Measurements from ENCODE around the gene MYDGF.

MYDGF gene

DNA sequence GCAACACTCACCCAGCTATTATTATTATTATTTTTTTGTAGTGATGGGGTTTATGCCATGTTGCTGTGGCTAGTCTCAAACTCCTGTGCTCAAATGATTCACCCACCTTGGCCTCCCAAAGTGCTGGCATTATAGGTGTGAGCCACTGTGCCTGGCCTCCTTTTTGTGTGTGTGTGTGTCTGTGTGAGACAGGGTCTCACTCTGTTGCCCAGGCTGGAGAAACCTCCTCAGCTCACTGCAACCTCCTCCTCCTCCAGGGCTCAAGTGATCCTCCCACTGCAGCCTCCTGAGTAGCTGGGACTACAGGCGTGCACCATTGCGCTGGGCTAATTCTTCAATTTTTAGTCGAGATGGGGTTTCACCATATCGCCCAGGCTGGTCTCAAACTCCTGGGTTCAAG, 3.6 kb upstream of the MYDGF start:
- DNase-seq: no peak

DNA sequence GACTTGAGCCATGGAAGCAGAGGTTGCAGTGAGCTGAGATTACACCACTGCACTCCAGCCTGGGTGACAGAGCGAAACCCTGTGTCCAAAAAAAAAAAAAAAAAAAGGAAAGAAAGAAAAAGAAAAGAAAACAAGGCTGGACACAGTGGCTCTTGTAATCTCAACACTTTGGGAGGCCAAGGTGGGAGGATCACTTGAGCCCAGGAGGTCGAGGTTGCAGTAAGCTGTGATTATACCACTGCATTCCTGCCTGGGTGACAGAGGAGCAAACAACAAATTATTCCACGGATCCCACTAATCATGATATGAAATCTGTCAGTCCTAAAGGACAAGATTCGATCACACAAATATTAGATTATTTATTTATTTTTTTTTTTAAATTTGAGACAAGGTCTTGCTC, 3.1 kb upstream of the MYDGF start:
- DNase-seq: no peak

- DNase-seq: no peak
Measured at GRCh38 chr19:4671185-4671851, 1.2 kb upstream of the MYDGF start.

GRCh38 chr19:4664642-4665041, 5.5 kb downstream of the MYDGF start:
- DNase-seq: no peak

- DNase-seq: no peak
Measured at GRCh38 chr19:4662812-4663211, 7.3 kb downstream of the MYDGF start.

DNA sequence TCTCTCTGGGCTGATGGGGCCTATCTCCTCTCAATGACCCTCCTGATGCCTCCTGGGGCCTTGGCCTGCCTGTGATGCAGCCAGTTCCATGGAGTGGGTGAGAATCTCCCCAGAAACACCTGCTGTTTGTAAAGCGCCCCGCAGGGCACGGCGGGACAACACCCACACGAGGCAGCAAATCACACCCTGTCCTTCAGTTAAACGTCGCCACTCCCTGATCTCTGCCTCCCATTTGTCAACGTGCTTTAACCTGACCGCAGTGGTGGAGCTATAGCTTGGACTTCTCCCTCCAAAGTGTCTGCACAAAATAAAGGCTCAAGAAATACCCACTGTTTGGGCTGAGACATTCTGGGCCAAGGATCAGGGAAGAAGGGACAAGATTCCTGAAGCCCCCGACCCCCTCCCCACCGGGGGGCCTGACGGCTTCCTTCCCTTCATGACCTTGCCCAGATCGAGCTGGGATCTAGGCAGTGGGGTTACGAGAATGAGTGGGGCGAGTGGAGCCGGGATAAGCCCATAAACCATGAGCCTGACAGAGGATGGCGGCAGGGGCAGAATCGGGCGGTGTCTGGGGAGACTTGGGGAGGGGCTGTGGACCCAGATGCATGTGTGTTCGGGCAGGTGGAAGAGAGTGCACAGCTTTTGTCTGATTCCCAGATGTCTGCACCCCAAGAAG, 8.0 kb downstream of the MYDGF start:
- no peak for DNase-seq

DNA sequence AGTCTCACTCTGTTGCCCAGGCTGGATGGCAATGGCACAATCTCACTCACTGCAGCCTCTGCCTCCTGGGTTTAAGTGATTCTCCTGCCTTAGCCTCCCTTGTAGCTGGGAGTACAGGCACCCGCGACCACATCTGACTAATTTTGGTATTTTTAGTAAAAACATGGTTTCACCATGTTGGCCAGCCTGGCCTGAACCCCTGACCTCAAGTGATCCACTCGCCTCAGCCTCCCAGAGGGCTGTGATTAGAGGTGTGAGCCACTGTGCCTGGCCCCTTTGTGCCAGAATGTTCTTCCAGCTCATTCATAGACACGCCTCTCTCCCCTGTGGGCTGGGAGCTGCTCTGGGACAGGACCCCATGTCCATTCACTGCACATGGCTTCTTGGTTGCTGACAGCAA, 9.1 kb downstream of the MYDGF start:
- DNase-seq: no peak

DNA sequence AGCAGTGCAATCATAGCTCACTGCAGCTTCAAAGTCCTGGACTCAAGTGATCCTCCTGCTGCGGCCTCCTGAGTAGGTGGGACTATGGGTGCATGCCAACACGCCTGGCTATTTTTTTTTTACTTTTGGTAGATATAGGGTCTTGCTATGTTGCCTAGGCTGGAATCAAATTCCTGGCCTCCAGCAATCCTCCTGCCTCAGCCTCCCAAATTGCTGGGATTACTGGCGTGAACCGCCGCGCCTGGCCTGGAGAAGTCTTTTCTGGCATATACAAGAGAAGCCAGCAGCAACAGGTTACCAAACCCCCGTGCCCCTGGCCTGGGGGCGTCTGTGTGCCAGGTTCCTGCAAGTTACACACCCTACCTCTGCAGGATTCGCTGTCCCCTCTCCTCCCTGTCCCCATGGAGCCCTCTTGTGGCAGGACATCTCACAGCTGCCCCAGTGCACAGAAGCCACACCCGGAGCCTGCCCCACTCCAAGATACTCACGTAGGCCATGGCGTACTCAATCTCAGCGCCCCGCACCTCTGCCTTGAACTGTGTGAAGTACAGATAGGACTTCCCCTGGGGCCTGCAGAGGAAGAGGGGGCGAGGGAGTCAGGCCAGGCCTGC, 9.9 kb downstream of the MYDGF start:
- DNase-seq: no peak

DNA sequence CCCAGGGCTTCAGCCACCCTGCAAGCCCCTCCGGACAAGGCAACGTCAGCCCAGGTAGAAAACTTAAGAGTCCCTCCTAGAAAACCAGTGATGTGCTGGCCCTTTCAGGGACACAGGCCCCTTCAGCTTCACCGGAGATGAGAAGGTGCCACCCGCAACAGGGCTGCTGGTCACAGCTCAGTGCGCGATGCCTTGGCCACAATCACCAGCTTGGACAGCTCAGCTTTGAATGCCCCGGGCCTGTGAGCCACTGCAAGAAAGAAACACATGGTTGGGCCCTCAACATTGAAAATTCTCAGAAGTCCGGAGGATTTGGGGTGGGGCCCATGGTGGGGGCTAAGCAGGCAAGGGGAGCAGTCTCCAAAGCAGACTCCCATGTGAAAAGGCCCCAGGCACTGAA, 12.3 kb downstream of the MYDGF start:
- DNase-seq: no peak

DNA sequence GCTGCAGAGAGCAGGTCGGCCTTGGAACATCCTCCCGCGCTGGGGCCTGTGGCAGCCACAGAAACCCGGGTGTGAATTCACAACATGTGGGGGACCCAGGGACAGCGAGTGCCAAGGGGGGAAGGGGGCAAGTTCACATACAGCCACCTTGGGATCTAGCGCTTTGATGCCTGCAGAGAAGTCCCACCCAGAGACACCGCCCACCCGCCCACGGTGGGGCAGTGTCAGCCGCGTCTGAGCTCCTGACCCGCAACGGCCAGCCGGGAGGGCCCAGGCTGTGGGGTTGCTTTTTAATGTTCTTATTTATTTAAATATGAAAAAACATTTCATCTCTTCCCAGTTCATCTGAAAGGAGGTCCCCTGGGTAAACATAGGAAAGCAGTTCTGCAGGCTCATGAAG, 12.9 kb downstream of the MYDGF start:
- DNase-seq: no peak

GRCh38 chr19:4656102-4656501, 14.0 kb downstream of the MYDGF start:
- DNase-seq: no peak

DNA sequence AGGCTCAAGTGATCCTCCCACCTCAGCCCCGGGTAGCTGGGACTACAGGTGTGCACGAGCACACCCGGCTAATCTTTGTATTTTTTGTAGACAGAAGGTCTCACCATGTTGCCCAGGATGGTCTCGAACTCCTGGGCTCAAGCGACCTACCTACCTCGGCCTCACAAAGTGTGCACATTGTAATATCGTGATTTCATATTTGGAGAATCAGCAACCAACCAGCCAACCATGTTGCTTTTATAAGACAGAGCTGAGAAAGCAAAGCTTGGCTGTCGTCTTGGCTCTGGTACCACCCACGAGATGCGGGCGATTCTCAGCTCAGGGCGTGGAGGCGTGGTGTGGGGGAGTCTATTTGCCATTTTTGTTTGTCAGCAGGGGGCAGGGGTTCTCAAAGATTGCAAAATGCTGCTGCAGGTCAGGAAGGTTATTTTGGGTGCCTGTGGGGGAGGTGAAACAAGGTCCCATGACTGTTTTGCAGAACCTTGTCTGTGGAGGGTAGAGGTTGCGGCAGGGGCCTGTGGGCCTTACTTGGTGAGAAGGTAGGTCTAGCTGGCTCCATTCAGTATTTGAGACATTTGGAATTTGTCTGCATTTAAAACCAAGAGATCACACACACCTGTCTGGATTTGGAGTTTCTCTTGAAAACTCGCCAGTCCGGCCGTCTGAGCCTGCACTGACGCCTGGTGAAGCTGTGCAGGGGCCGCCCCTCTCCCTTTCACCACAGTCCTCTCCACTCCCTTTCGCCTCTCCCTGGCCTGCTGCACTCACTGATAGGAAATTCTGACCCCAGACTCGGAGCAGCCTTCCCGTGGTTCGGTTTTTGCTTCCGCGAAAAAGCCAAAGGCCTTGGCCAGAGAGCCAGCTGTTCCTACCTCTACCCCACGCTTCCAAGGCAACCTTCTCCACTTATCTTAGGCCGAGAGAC, 15.4 kb downstream of the MYDGF start:
- no peak for DNase-seq

GRCh38 chr19:4653793-4654436, 16.2 kb downstream of the MYDGF start:
- DNase-seq: no peak

GRCh38 chr19:4652075-4652474, 18.1 kb downstream of the MYDGF start:
- DNase-seq: no peak

DNA sequence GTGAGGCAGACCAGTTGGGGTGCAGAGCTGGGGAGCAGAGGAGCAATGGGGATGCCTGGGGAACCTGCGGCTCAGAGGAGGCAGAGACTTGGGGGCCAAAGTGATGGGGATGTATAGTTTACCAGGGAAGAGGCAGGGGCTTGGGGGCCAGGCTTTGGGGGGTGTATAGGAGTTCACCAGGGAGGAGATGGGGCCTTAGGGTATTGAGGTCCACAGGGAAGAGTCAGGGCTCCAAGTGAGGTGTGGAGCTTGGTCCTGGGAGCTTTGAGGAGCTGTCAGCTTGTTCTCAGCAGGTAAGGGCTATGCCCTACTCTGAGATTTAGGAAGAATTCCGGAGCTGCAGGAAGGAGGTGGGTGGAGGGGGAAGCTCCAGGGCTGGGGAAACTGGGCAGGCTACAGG, 20.0 kb downstream of the MYDGF start:
- no peak for DNase-seq

GRCh38 chr19:4649392-4650047, 20.6 kb downstream of the MYDGF start:
- no peak for DNase-seq

GRCh38 chr19:4647676-4648644, 22.2 kb downstream of the MYDGF start:
- no peak for DNase-seq

GRCh38 chr19:4645718-4646117, 24.4 kb downstream of the MYDGF start:
- no peak for DNase-seq

DNA sequence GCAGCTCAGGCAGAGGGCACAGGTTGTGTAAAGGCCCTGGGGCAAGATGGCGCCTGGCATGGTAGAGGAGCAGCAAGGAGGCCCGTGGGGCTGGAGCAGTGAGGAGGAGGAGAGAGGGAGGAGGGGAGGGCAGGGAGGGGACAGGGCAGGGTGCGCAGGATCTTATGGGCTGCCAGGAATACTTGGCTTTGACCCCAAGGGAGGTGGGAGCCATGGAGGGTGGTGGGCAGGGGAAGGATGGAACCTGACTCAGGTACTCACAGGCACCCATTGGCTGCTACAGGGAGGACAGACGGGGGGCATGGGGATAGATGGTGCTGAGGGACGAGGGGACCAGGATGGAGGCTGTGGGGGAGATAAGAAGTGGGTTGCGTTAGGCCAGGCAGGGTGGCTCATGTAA, 27.5 kb downstream of the MYDGF start:
- no peak for DNase-seq

GRCh38 chr19:4641132-4641531, 29.0 kb downstream of the MYDGF start:
- no peak for DNase-seq
